Ovary (tissue), 9 donors: ENCODE results near the gene SLCO2A1. TPM values are rescaled to one million over a fixed set of nuclear protein-coding genes. Genes with fewer than 3 reads are reported as not detected.

ENCODE experiments used
- DNase-seq, 5 donors: peaks; one replicate each; pipeline ENCODE4 v3.0.0-alpha.2; 2019 to 2020
- H3K27ac ChIP-seq, 2 donors: fragments of 200-600 bp; one replicate each; pipeline versions ENCODE4 v1.5.1 to v1.8.0; 2019 to 2022
- H3K27me3 ChIP-seq: fragments of 200-600 bp; one replicate; pipeline ENCODE4 v1.8.0; 2022
- H3K36me3 ChIP-seq: fragments of 200-600 bp; sonication (generic); one replicate; pipeline ENCODE4 v1.5.1; 2019
- H3K4me1 ChIP-seq: one replicate; pipeline ENCODE4 v1.8.1; 2013; ENCODE audit warnings: mild to moderate bottlenecking, moderate library complexity; ENCODE audit not compliant: insufficient read depth
- H3K4me3 ChIP-seq: fragments of 200-600 bp; sonication (generic); one replicate; pipeline ENCODE4 v1.5.1; 2017
- H3K9me3 ChIP-seq, 2 donors: fragments of 200-600 bp in 1 of 2; sonication (generic) in 1 of 2; one replicate each; pipeline versions ENCODE4 v1.5.1 to v1.8.1; 2013 to 2019; ENCODE audit warnings: mild to moderate bottlenecking in 1 of 2, moderate library complexity in 1 of 2
- EP300 ChIP-seq: sonication (generic); formaldehyde crosslinking; IDR thresholded peaks from one replicate; pipeline ENCODE4 v1.6.1; 2017; ENCODE audit warnings: antibody characterized with exemption
- POLR2A ChIP-seq: fragments of 450-650 bp; IDR thresholded peaks from one replicate; pipeline ENCODE4 v1.6.1; 2017; ENCODE audit warnings: antibody characterized with exemption, mild to moderate bottlenecking, moderate library complexity
- WGBS, 3 donors: extraction: QIAGEN DNeasy Blood & Tissue Kit in 1 of 3; methylation state at CpG; one replicate each; pipeline versions ENCODE4 v1.1.5 to v1.1.7; 2013 to 2017; 5-methylcytosine and 5-hydroxymethylcytosine counted together
- intact Hi-C, 4 donors: fragments of 100-400 bp; cut with DNase I; formaldehyde crosslinking; loops; one replicate each; pipeline versions ENCODE4 v1.11.0 to v1.15.1; 2022 to 2023
- polyA plus RNA-seq, 2 donors: library from polyadenylated mRNA; stranded (reverse); fragments of 200-250 nt in 1 of 2; fragments of 350-450 nt in 1 of 2; fragmentation: Illumina TruSeq in 1 of 2; extraction: RNeasy Lipid Tissue Mini Kit (QIAGEN cat#74804) in 1 of 2; gene quantifications; one replicate each; pipeline ENCODE4 v1.2.3, GENCODE V29; 2013 to 2014
- total RNA-seq, 7 donors: library from RNA; depleted of rRNA in 2 of 7; stranded (reverse); fragments of >200 nt in 2 of 7; fragmentation: NEBNext Ultra II Directional in 3 of 7; extraction: Animal tissue kit (Norgen Biotek cat#: 25700) in 3 of 7; gene quantifications; one replicate each; pipeline versions ENCODE4 v1.1.0 to v1.2.4, GENCODE V29; 2016 to 2023
- TF ChIP-seq, protein P1 (sequence below), 3 donors: fragments of 450-650 bp in 2 of 3; fragments of 200-600 bp in 1 of 3; IDR thresholded peaks; one replicate each; pipeline versions ENCODE4 v1.5.1 to v1.8.0; 2016 to 2022; ENCODE audit warnings: antibody characterized with exemption in 3 of 3, mild to moderate bottlenecking in 1 of 3
- donor health status: DM: no; HTN: no; CAD: no; lungs with moderate emphysema.
- donor health status: DM: no; HTN: no; CAD: no.
- donor health status: Bipolar disorder and iron deficiency.
- donor health status: DM: yes; HTN: yes; CAD: no.
- donor health status: DM: no; HTN: no; CAD: no.
- donor health status: DM: yes; HTN: yes; CAD: no.

Gene SLCO2A1
- total and polyA plus RNA-seq, 9 donors: 0.83 to 23.6 (median 3.7) TPM

DNA sequence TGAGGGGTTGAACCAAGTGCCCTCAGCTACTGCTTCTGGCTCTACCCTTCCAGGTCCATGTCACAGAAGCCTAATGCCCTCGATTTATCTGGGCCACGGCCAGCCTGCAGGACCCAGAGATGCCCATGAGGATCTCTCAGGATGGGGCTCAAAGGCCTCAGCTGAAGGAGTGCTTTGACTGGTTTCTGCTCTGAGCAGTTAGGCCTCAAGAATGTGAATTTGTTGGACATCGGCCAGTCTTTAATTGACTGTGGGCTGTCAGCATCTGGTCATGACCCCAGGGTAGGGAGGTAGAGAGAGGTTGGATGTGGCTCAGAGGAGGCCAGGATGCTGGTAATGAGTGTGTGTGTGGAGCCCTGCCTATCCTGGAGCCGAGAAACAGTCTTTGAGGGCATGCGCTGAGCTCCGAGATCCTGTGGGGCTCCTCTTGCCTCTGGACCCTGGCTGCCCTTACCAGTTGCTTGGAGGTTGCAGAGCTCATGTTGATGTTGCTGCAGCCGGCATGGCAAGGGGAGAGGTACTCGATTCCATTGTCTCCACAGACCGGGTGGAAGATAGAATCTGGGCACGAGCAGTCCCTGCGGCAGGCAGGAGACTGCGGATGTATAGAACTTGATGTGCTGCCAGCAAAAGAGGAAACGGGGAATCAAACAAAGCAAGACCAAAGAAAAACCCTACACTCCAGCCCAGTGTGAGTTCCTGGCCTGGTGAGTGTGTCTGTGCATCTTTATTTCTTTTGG lies 84.9 kb downstream of the SLCO2A1 start:
- no peak overlapping the region for H3K27ac ChIP-seq

DNA sequence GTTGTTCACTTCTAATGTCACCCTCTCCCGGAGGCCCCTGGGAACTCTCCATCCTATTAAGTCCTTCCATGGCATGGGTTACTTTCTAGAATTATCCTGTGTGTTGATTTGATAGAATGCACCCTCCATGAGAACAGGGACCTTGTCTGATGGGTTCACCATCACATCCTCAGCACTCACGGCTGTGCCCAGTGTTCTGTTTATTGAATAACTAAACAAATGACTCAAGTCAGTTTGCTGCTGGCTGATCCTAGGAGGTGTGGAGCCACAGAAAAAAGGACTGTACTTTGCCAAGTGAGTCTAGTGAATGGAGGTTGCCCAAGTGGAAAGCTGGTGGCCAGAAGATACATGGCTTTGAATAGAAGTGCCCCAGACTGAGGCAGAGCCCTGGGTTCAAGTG lies 85.5 kb downstream of the SLCO2A1 start:
- no peaks in the 10 kb centered on the region for H3K27me3 ChIP-seq
- no peaks in the 10 kb centered on the region for H3K36me3 ChIP-seq
- TF ChIP-seq, protein P1, sequence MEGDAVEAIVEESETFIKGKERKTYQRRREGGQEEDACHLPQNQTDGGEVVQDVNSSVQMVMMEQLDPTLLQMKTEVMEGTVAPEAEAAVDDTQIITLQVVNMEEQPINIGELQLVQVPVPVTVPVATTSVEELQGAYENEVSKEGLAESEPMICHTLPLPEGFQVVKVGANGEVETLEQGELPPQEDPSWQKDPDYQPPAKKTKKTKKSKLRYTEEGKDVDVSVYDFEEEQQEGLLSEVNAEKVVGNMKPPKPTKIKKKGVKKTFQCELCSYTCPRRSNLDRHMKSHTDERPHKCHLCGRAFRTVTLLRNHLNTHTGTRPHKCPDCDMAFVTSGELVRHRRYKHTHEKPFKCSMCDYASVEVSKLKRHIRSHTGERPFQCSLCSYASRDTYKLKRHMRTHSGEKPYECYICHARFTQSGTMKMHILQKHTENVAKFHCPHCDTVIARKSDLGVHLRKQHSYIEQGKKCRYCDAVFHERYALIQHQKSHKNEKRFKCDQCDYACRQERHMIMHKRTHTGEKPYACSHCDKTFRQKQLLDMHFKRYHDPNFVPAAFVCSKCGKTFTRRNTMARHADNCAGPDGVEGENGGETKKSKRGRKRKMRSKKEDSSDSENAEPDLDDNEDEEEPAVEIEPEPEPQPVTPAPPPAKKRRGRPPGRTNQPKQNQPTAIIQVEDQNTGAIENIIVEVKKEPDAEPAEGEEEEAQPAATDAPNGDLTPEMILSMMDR (IDR thresholded peaks at IDR 0.05): no peak
- TF ChIP-seq POLR2A: no peak
- no peak for TF ChIP-seq EP300
- H3K4me1 ChIP-seq: no peaks in the 10 kb centered on the region
- intact Hi-C loops: no loop called here
- no peaks in the 10 kb centered on the region for H3K9me3 ChIP-seq
- 86 to 100% (median 94%) methylated on average over 2 of the region's 2 CpGs for WGBS, 3 donors
- DNase-seq: peak in 1 of 5 donors; percentile 5
- H3K27ac ChIP-seq: no peak overlapping the region
- H3K4me3 ChIP-seq: no peak overlapping the region

More for the DNA sequence above, 84.9 kb downstream of the SLCO2A1 start:
- TF ChIP-seq EP300: no peak
- TF ChIP-seq POLR2A: no peak
- TF ChIP-seq, protein P1 (IDR thresholded peaks at IDR 0.05): no peak
- WGBS, 3 donors: 69 to 76% (median 74%) methylated on average over 13 of the region's 13 CpGs
- no peaks in the 10 kb centered on the region for H3K9me3 ChIP-seq
- intact Hi-C loops: no loop called here
- no peak overlapping the region for H3K4me3 ChIP-seq
- no peaks in the 10 kb centered on the region for H3K4me1 ChIP-seq
- no peaks in the 10 kb centered on the region for H3K36me3 ChIP-seq
- peak in 2 of 5 donors; percentile 8 to 23 for DNase-seq
- no peaks in the 10 kb centered on the region for H3K27me3 ChIP-seq

DNA sequence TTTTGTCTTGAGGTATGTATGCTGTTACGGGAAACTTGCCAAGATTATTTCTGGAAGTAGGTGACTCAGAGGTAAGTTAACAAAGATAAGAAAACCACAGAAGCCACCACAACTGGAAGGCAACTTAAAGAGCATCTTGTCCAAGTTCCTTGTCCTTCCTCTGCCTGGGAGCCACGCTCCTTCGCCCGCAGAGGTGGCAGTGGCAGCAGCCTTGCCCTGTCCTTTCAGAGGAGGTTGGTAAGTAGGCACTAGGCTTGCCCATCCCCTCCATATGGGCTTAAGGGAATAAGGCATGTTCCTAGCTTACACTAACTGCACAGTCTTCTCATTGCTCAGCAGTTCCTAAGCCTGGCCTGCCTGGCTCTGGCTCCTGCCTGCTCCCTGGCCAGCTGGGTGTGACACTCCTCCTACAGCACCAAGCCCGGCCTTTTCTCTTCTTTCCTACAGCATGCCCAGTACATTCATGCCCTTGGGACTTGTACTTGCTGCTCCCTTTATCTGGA lies 86.0 kb downstream of the SLCO2A1 start:
- Histone ChIP-seq H3K4me3 (no peak overlapping the region), H3K36me3 (no peaks in the 10 kb centered on the region), H3K9me3 (no peaks in the 10 kb centered on the region), H3K4me1 (no peaks in the 10 kb centered on the region), H3K27ac (no peak overlapping the region), H3K27me3 (no peaks in the 10 kb centered on the region)
- intact Hi-C loops: no loop called here
- no peak for TF ChIP-seq EP300
- TF ChIP-seq, protein P1 (IDR thresholded peaks at IDR 0.05): no peak
- no peak for TF ChIP-seq POLR2A
- 72 to 81% (median 73%) methylated on average over 5 of the region's 5 CpGs for WGBS, 3 donors
- peak in 2 of 5 donors; percentile 4 to 19 for DNase-seq

DNA sequence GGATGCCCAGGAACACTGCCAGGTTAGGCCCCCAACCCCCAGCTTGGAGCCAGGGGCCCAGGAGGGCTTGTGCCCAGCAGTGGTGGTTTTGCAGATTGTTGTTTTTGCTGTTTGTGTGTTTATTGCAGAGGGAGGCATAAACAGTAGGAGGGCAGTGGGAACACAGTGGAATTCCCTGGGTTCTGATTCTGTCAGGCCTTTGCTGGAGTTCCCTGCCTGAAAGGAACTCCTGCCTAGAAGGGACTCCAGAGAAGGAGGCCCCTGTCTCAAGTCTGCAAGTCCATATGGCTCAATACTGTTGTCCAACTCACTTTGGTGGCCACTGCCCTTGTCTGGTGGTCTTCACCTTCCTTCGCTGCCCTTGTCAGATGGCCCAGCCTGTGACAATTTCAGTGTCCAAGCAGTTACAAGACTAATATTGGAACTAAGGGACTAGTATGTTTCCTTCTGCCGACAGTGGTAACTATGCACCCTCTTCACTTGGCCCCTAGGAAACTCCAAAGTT lies 86.6 kb downstream of the SLCO2A1 start:
- TF ChIP-seq POLR2A (no peak), EP300 (no peak)
- TF ChIP-seq, protein P1 (IDR thresholded peaks at IDR 0.05): no peak
- Histone ChIP-seq H3K9me3 (no peaks in the 10 kb centered on the region), H3K27ac (no peak overlapping the region), H3K4me1 (no peaks in the 10 kb centered on the region), H3K36me3 (no peaks in the 10 kb centered on the region), H3K4me3 (no peak overlapping the region), H3K27me3 (no peaks in the 10 kb centered on the region)
- intact Hi-C loops: no loop called here
- peak in 2 of 5 donors; percentile 6 to 13 for DNase-seq
- WGBS, 3 donors: 92 to 99% (median 98%) methylated on average over 2 of the region's 2 CpGs
